ENCODE measurements around the gene HLA-DPB1. TPM values are rescaled to one million over a fixed set of nuclear protein-coding genes. Genes with fewer than 3 reads are reported as not detected.

HLA-DPB1 gene
- total and polyA plus RNA-seq, 2 donors (not counting 1 experiment from before 2014, with no cell fraction given): 1.3 to 11.5 TPM

DNA sequence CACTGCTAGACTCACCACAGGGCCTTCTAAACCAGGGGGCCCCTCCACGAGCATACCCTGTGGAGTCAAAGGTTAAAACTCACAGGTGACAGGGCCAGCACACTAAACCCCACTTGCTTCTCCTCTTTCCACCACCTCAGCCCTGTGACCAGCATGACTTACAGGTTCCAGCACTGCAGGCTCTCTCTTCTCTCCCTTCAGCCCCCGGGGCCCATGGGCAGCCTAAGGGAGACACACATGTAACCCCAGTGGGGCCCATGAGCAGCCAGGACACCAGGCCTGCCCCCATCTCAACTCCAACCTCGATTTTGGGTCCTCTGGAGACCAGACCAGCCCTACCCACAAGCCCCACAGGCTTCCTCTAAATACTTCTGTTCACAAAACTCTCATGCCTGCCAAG is 28.0 kb downstream of the HLA-DPB1 start:
- Histone ChIP-seq H3K4me3 (replicated peaks in 1 of 4; ENCODE audit: control extremely low read depth in 1 of 4, insufficient read depth in 1 of 4, low read depth in 3 of 4, low read length in 4 of 4) (no peak overlapping the region), H2AFZ (ENCODE audit: low read length) (no peak overlapping the region), H3K79me2 (ENCODE audit: control insufficient read depth, insufficient read depth, low read length) (no peaks in the 10 kb centered on the region), H3K9me3 (ENCODE audit: control insufficient read depth, insufficient read depth, low read depth, low read length) (no peaks in the 10 kb centered on the region), H4K20me1 (ENCODE audit: control insufficient read depth, extremely low read depth, insufficient read depth, low read length) (no peaks in the 10 kb centered on the region), H3K4me1 (ENCODE audit: control insufficient read depth, extremely low read depth, insufficient read depth, low read length) (no peaks in the 10 kb centered on the region), H3K27me3 (ENCODE audit: control insufficient read depth, insufficient read depth, low read length) (peaks cover 16% of the 10 kb centered on the region), H3K27ac (ENCODE audit: insufficient read depth, low read length) (no peak overlapping the region), H3K9ac (ENCODE audit: insufficient read depth, low read length) (no peak overlapping the region), H3K36me3 (ENCODE audit: control insufficient read depth, insufficient read depth, low read length) (no peaks in the 10 kb centered on the region), H3K4me2 (ENCODE audit: extremely low read depth, insufficient read depth, low read length) (no peak overlapping the region)
- no peak for DNase-seq (ENCODE audit: low read depth in 2 of 2)
- TF ChIP-seq, protein P1, sequence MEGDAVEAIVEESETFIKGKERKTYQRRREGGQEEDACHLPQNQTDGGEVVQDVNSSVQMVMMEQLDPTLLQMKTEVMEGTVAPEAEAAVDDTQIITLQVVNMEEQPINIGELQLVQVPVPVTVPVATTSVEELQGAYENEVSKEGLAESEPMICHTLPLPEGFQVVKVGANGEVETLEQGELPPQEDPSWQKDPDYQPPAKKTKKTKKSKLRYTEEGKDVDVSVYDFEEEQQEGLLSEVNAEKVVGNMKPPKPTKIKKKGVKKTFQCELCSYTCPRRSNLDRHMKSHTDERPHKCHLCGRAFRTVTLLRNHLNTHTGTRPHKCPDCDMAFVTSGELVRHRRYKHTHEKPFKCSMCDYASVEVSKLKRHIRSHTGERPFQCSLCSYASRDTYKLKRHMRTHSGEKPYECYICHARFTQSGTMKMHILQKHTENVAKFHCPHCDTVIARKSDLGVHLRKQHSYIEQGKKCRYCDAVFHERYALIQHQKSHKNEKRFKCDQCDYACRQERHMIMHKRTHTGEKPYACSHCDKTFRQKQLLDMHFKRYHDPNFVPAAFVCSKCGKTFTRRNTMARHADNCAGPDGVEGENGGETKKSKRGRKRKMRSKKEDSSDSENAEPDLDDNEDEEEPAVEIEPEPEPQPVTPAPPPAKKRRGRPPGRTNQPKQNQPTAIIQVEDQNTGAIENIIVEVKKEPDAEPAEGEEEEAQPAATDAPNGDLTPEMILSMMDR (conservative IDR thresholded peaks at IDR 0.05 in 1 of 2, IDR thresholded peaks at IDR 0.05 in 1 of 2; ENCODE audit: low read depth in 1 of 2, low read length in 2 of 2): no peak
- TF ChIP-seq EZH2 (IDR thresholded peaks at IDR 0.05; ENCODE audit: low read length, missing control alignments): no peak

DNA sequence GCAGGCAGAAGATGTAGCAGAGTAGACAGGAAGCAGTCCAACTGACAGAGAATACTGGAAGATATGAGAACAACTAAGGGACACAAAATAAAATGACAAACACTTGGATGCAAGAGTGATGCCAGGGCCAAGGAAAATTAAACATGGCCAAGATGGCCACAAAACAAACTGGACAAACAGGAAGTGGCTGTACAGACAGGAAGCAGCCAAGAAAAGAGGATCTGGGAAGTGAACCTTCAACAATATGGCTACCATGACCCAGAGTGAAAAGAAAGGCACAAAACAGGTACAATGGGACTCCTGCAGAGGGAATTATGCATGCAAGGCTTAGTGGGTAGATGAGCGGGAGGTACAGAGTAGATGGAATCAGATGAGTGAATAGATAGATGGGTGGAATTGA is 29.1 kb downstream of the HLA-DPB1 start:
- Histone ChIP-seq H3K9ac (ENCODE audit: insufficient read depth, low read length) (no peak overlapping the region), H3K79me2 (ENCODE audit: control insufficient read depth, insufficient read depth, low read length) (no peaks in the 10 kb centered on the region), H3K4me2 (ENCODE audit: extremely low read depth, insufficient read depth, low read length) (no peak overlapping the region), H4K20me1 (ENCODE audit: control insufficient read depth, extremely low read depth, insufficient read depth, low read length) (no peaks in the 10 kb centered on the region), H3K4me3 (replicated peaks in 1 of 4; ENCODE audit: control extremely low read depth in 1 of 4, insufficient read depth in 1 of 4, low read depth in 3 of 4, low read length in 4 of 4) (no peak overlapping the region), H3K9me3 (ENCODE audit: control insufficient read depth, insufficient read depth, low read depth, low read length) (no peaks in the 10 kb centered on the region), H3K36me3 (ENCODE audit: control insufficient read depth, insufficient read depth, low read length) (no peaks in the 10 kb centered on the region), H3K27ac (ENCODE audit: insufficient read depth, low read length) (no peak overlapping the region), H3K27me3 (ENCODE audit: control insufficient read depth, insufficient read depth, low read length) (peaks cover 17% of the 10 kb centered on the region), H3K4me1 (ENCODE audit: control insufficient read depth, extremely low read depth, insufficient read depth, low read length) (no peaks in the 10 kb centered on the region), H2AFZ (ENCODE audit: low read length) (no peak overlapping the region)
- TF ChIP-seq, protein P1 (conservative IDR thresholded peaks at IDR 0.05 in 1 of 2, IDR thresholded peaks at IDR 0.05 in 1 of 2; ENCODE audit: low read depth in 1 of 2, low read length in 2 of 2): no peak
- DNase-seq (ENCODE audit: low read depth in 2 of 2): no peak

DNA sequence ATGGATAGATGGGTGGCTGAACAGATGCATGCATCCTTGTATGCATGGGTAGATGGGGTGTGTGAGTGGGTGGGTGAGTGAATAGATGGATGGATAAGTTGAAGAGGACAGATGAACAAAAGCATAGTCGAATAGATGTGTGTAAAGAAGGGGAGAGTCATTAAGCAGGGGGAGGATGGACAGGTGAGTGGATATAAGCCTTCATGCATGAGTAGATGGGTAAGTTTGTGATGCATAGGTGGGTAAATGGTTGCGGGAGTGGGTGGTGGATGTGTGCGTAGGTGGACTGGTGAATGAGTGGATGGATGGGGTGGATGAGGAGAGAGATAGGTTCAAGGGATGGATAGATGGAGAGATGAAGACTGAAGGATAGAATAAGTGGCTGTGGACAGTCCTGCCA is 29.6 kb downstream of the HLA-DPB1 start:
- H3K4me1 ChIP-seq (ENCODE audit: control insufficient read depth, extremely low read depth, insufficient read depth, low read length): no peaks in the 10 kb centered on the region
- H3K36me3 ChIP-seq (ENCODE audit: control insufficient read depth, insufficient read depth, low read length): no peaks in the 10 kb centered on the region
- DNase-seq (ENCODE audit: low read depth in 2 of 2): no peak
- H3K27ac ChIP-seq (ENCODE audit: insufficient read depth, low read length): no peak overlapping the region
- H4K20me1 ChIP-seq (ENCODE audit: control insufficient read depth, extremely low read depth, insufficient read depth, low read length): no peaks in the 10 kb centered on the region
- H3K4me2 ChIP-seq (ENCODE audit: extremely low read depth, insufficient read depth, low read length): no peak overlapping the region
- no peaks in the 10 kb centered on the region for H3K9me3 ChIP-seq (ENCODE audit: control insufficient read depth, insufficient read depth, low read depth, low read length)
- no peak overlapping the region for H2AFZ ChIP-seq (ENCODE audit: low read length)
- no peak overlapping the region for H3K9ac ChIP-seq (ENCODE audit: insufficient read depth, low read length)
- H3K79me2 ChIP-seq (ENCODE audit: control insufficient read depth, insufficient read depth, low read length): no peaks in the 10 kb centered on the region
- no peak overlapping the region for H3K4me3 ChIP-seq (replicated peaks in 1 of 4; ENCODE audit: control extremely low read depth in 1 of 4, insufficient read depth in 1 of 4, low read depth in 3 of 4, low read length in 4 of 4)
- H3K27me3 ChIP-seq (ENCODE audit: control insufficient read depth, insufficient read depth, low read length): peaks cover 19% of the 10 kb centered on the region
- TF ChIP-seq EZH2 (IDR thresholded peaks at IDR 0.05; ENCODE audit: low read length, missing control alignments): no peak
